BLaER1 treated with 17β-estradiol and CSF1 and Interleukin-3, amounts not matched to agents 10 nM and 100 nM (cell line): ENCODE data around the gene PLEK2.

ENCODE experiments used
- H3K27ac ChIP-seq, 11 experiments: shearing (Covaris generic); formaldehyde crosslinking; 2 replicates each; pipeline ENCODE4 v1.8.1; 2022
- H3K27me3 ChIP-seq, 11 experiments: shearing (Covaris generic); formaldehyde crosslinking; 2 replicates each; pipeline ENCODE4 v1.8.1; 2022
- H3K36me3 ChIP-seq, 11 experiments: shearing (Covaris generic); formaldehyde crosslinking; 2 replicates each; pipeline ENCODE4 v1.8.1; 2022
- H3K4me1 ChIP-seq, 10 experiments: shearing (Covaris generic); formaldehyde crosslinking; 2 replicates each; pipeline ENCODE4 v1.8.1; 2022
- H3K4me2 ChIP-seq, 11 experiments: shearing (Covaris generic); formaldehyde crosslinking; 2 replicates each; pipeline ENCODE4 v1.8.1; 2022
- H3K4me3 ChIP-seq, 10 experiments: shearing (Covaris generic); formaldehyde crosslinking; 2 replicates each; pipeline ENCODE4 v1.8.1; 2022
- H3K9ac ChIP-seq, 11 experiments: shearing (Covaris generic); formaldehyde crosslinking; 2 replicates each; pipeline ENCODE4 v1.8.1; 2022
- H3K9me3 ChIP-seq, 11 experiments: shearing (Covaris generic); formaldehyde crosslinking; replicated peaks in 1 of 11; 2 replicates each; pipeline ENCODE4 v1.8.1; 2022
- H4K20me1 ChIP-seq, 11 experiments: shearing (Covaris generic); formaldehyde crosslinking; 2 replicates each; pipeline ENCODE4 v1.8.1; 2022
- Cebpa-rat ChIP-seq, 11 experiments: shearing (Covaris generic); IDR thresholded peaks; 2 replicates each; pipeline ENCODE4 v1.8.1; 2022

The PLEK2 gene

DNA sequence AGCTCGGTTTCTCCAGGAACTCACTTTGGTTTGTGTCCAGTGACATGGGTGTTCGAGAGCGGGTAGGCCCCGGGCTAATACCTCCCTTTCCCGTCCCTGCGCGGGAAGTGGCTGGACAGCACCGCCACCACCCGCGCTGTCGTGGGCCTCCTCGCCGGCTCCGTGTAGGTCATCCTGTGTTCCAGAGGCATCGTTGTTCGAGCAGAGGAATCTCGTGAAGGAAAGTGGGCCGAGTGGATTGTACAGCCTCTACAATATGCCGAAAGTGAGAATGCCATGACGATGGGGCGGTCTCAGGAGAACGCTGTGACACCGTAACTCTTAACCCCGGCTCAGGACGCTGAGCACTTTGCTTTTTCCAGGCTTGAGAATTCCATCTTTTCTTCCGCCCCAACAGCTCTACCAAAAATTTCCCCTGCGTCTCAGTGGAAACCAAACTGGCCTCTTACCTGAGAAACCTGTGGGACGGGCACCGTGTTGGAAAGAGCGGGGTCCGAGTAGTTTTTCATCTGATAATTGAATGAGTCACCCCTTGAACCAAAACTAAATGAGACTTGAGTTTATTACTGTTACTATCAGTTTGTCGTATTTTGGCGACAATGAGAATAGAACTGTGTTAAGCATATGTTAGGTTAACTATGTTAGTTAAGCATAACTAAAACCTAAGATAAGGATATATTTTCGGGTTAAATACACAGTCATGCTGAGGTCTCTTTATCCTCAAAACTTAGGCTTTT, 51.3 kb downstream of the PLEK2 start:
- peaks cover 36 to 64% (median 46%) of the 10 kb centered on the region in 10 experiments for H3K4me1 ChIP-seq
- peaks cover 29 to 79% (median 62%) of the 10 kb centered on the region in 11 experiments; a peak in 20 of 22 replicates for H4K20me1 ChIP-seq
- H3K9me3 ChIP-seq: no peaks in the 10 kb centered on the region

DNA sequence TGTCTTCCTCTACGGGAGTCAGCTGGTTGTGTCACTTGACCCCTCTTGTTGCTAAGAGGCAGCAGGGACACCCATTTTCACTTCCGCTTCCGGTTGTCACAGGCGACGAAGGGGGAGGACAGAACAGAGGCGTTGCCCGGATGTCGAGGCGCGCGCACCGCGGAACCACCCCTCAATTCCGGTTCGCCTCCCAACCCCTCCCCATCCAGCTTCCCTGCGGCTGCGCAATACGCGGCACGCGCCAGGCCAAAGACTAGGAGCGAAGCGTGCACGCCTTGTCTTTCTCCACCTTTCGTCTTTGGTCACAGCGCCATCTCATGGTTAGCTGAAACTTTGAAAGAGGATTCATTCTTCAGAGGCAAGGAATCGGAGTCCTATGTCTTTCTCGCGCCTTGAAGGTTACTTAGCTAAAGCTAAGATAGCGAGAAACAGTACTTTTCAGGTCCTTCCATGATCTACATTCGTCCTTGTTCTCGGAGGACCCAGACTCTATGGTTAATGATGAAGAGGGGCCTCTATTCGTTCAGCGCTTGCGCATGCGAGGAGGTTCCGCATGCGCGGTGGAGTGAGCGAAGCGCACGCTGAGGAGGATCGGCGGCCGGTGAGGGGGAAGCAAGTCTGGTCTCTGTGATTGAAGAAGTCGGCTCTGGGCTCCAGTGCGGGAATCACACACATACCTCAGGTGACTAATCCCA, 52.0 kb downstream of the PLEK2 start, which contains the start of the genes ATP6V1D and EIF2S1:
ATP6V1D (minus strand) TSS at position 30 of the 695 bp plus-strand sequence. CDS start 106 bp downstream, outside the sequence.
EIF2S1 (plus strand) TSS at position 554 of the 695 bp plus-strand sequence. CDS start 4,440 bp downstream, outside the sequence.
- Histone ChIP-seq H3K9ac (peak within 1 kb of the TSS; percentile 93 to 99 (median 96)), H3K9me3 (no peaks in the 10 kb centered on the region), H3K27ac (peak within 1 kb of the TSS; percentile 96 to 99 (median 99)), H4K20me1 (peaks cover 29 to 76% (median 61%) of the 10 kb centered on the region in 11 experiments; a peak in 20 of 22 replicates), H3K4me1 (peaks cover 36 to 66% (median 46%) of the 10 kb centered on the region in 10 experiments), H3K36me3 (peaks cover 12 to 37% (median 26%) of the 10 kb centered on the region in 11 experiments; a peak in 20 of 22 replicates), H3K27me3 (no peaks in the 10 kb centered on the region), H3K4me3 (peak within 1 kb of the TSS; percentile 80 to 94 (median 88)), H3K4me2 (peak within 1 kb of the TSS; percentile 86 to 99 (median 92))
- TF ChIP-seq Cebpa-rat (IDR thresholded peaks at IDR 0.05): no peak

More for the DNA sequence above, 51.3 kb downstream of the PLEK2 start:
- H3K9ac ChIP-seq: peak overlapping the region; percentile 93 to 99 (median 96)
- peak overlapping the region; percentile 78 to 97 (median 84) for H3K4me2 ChIP-seq
- H3K36me3 ChIP-seq: peaks cover 18 to 44% (median 33%) of the 10 kb centered on the region in 11 experiments
- H3K4me3 ChIP-seq: peak overlapping the region; percentile 80 to 94 (median 88)
- H3K27me3 ChIP-seq: no peaks in the 10 kb centered on the region
- TF ChIP-seq Cebpa-rat (IDR thresholded peaks at IDR 0.05): no peak
- H3K27ac ChIP-seq: peak overlapping the region; percentile 96 to 99 (median 99)

DNA sequence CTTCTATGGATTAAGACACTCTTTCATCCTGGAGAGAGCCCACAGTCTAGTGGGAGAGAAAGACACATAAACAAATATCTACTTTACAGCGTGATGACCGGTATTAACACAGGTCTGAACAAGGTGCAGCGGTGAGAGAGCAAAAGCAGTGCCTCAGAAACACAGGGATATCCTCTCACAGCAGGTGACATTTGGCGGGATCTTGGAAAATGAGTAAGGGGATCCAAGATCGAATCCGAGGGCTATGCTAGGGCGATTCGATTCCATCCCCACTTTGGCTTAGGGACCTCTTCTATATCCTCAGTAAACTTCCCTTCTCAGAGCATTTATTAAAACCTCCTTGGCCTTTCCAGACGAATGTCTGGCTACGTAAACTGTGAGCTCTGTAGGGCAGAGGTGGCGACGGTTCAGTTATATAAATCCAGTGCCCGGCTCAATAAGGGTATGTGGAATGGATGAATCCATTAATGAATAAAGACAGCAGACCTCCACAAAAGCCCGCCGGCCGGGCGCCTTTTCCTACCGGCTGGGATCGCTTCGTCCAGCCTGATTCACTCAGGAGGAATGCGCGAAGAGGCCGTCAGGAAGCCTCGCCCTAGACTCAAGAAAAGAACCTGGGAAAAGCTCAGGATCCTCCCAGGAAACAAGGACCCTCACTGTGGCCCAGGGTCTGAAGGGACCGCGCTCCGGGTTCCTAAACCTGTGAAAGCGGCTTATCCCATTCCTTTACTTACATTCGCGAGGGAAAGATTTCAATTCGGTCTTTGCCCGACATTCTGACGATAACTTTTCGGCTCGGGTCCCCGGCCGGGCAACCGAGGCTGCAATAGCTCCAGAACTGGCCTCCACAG, 52.8 kb downstream of the PLEK2 start:
- H3K36me3 ChIP-seq: peaks cover 5 to 29% (median 19%) of the 10 kb centered on the region in 11 experiments; a peak in 17 of 22 replicates
- H3K27me3 ChIP-seq: no peaks in the 10 kb centered on the region
- H3K4me2 ChIP-seq: peak overlapping the region; percentile 82 to 99 (median 90)
- no peaks in the 10 kb centered on the region for H3K9me3 ChIP-seq
- H3K4me1 ChIP-seq: peaks cover 36 to 70% (median 46%) of the 10 kb centered on the region in 10 experiments
- H3K4me3 ChIP-seq: peak overlapping the region; percentile 80 to 94 (median 88)
- TF ChIP-seq Cebpa-rat (IDR thresholded peaks at IDR 0.05): no peak
- peak overlapping the region; percentile 89 to 99 (median 98) for H3K27ac ChIP-seq
- H4K20me1 ChIP-seq: peaks cover 23 to 78% (median 54%) of the 10 kb centered on the region in 11 experiments; a peak in 20 of 22 replicates
- peak overlapping the region; percentile 93 to 99 (median 96) for H3K9ac ChIP-seq

DNA sequence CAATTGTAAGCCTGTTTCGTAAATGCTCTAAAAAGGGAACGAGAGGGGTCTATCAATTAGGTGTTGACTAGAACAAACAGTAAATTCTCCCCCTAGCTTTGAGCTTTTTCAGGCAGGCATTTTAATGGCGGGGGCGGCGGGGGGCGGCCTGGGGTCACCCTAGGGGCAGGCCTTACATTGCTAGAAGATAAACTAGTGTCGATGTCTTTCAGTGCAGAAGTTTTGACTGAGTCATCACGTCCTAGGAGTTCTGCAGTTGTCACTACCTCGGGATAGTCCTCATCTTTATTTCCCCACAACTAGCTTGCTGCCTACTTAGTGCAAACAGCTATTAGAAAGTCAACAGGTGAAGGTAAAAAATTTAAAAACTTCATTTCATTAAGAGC, 54.0 kb downstream of the PLEK2 start:
- Histone ChIP-seq H3K27ac (peak overlapping the region in 1 of 11 experiments; percentile 98; a peak in 1 of 22 replicates), H3K4me2 (peak overlapping the region; percentile 82 to 99 (median 90)), H3K9ac (peak overlapping the region; percentile 93 to 99 (median 96); a peak in 13 of 22 replicates), H3K36me3 (peaks cover 11 to 26% (median 16%) of the 10 kb centered on the region in 11 experiments; a peak in 19 of 22 replicates), H3K4me1 (peaks cover 34 to 62% (median 43%) of the 10 kb centered on the region in 10 experiments), H4K20me1 (peaks cover 11 to 78% (median 42%) of the 10 kb centered on the region in 11 experiments; a peak in 20 of 22 replicates), H3K4me3 (peak overlapping the region in 6 of 10 experiments; percentile 80 to 89 (median 86); a peak in 11 of 20 replicates), H3K27me3 (no peaks in the 10 kb centered on the region), H3K9me3 (no peaks in the 10 kb centered on the region)
- no peak for TF ChIP-seq Cebpa-rat (IDR thresholded peaks at IDR 0.05)

DNA sequence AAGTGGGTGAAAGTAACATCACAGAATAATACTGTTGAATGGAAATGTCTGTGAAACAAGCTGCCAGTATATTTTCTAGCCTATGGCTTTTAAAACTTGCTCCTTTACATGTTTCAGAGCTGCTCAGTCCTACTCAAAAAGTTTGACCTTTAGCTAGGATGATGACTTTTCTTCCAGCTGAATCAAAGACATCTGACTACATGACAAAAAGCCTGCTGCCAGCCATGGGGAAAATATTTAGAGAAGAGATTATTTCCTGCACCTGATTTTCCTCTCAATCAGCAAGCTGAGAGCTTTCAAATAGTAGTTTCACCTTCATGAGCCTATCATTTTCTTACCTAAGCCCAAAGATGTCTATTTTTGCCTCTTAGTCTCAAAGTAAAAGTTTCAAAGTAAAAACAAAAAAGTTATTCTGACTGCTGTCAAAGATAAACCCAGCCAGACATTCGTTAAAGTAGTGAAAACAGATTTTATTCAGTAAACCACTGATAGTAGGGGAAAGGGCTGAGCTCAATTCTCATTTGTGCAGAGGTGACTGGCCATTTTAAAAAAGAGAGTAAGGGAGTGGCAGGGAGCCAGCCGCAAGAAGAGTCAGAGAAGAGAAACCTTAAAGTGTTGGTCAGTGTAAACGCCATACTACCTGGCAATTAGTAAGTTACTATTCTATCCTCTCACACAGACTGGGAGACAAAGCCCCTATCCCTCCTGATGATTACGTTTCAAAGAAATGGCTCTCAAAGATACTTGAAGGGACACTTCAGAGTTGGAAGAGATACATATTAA, 54.6 kb downstream of the PLEK2 start:
- peaks cover 7 to 26% (median 19%) of the 10 kb centered on the region in 11 experiments; a peak in 19 of 22 replicates for H3K36me3 ChIP-seq
- H3K27me3 ChIP-seq: no peaks in the 10 kb centered on the region
- TF ChIP-seq Cebpa-rat (IDR thresholded peaks at IDR 0.05): no peak
- H3K4me1 ChIP-seq: peaks cover 29 to 56% (median 37%) of the 10 kb centered on the region in 10 experiments
- H4K20me1 ChIP-seq: peaks cover 7 to 78% (median 36%) of the 10 kb centered on the region in 11 experiments; a peak in 19 of 22 replicates
- no peaks in the 10 kb centered on the region for H3K9me3 ChIP-seq
- H3K9ac ChIP-seq: peak overlapping the region in 7 of 11 experiments; percentile 5 to 98 (median 96); a peak in 8 of 22 replicates
- H3K4me3 ChIP-seq: peak overlapping the region in 3 of 10 experiments; percentile 80 to 86 (median 86); a peak in 5 of 20 replicates
- peak overlapping the region; percentile 14 to 99 (median 90); a peak in 17 of 22 replicates for H3K4me2 ChIP-seq
- H3K27ac ChIP-seq: 0 out of 22 replicates have a peak overlapping the region, but pooled peaks of 1 of the 11 experiments have one; percentile 10

DNA sequence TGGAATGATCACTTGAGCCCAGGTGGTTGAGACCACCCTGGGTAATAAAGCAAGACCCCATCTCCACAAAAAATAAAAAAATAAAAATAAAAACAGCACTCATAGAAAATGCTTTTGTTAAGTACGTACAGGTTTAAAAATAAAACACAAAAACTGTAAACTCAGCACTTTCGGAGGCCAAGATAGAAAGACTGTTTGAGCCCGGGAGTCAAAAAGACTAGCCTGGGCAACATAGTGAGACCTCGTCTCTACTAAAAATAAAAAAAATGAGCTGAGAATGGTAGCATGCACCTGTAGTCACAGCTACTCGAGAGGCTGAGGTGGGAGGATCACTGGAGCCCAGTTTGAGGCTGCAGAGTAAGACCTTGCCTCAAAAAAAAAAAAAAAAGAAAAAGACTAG, 59.9 kb downstream of the PLEK2 start:
- no peak overlapping the region for H3K4me2 ChIP-seq
- no peaks in the 10 kb centered on the region for H3K9me3 ChIP-seq
- no peak overlapping the region for H3K4me3 ChIP-seq
- peaks cover 0 to 24% (median under 1%) of the 10 kb centered on the region in 10 experiments; a peak in 11 of 20 replicates for H3K4me1 ChIP-seq
- peaks cover 0 to 71% (median 10%) of the 10 kb centered on the region in 11 experiments; a peak in 10 of 22 replicates for H4K20me1 ChIP-seq
- TF ChIP-seq Cebpa-rat (IDR thresholded peaks at IDR 0.05): no peak
- no peaks in the 10 kb centered on the region for H3K27me3 ChIP-seq
- H3K27ac ChIP-seq: no peak overlapping the region
- no peak overlapping the region for H3K9ac ChIP-seq
- H3K36me3 ChIP-seq: peaks cover 50 to 74% (median 67%) of the 10 kb centered on the region in 11 experiments

DNA sequence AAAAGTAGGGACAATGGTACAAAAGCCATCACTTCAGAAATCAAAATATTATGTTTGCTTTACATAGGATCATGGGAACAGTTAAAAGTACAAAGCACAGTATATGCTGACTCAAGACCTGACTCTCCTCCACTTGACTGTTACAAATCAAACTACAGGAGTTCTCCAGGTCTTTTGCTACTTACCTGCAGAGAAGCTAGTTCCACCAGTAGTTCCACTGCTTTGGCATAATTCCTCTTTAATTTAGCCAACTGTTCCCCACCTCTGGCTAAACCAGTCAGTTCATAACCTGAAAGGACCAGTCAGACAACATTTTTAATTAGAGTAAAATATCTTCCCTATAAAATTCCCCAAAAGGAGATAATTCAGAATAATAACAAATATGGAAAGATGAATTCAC, 66.4 kb downstream of the PLEK2 start:
- H3K4me2 ChIP-seq: no peak overlapping the region
- H3K9ac ChIP-seq: no peak overlapping the region
- H4K20me1 ChIP-seq: peaks cover 0 to 7% (median 0%) of the 10 kb centered on the region in 11 experiments; a peak in 4 of 22 replicates
- peaks cover 0 to 9% (median 7%) of the 10 kb centered on the region in 11 experiments; a peak in 11 of 22 replicates for H3K9me3 ChIP-seq
- H3K4me1 ChIP-seq: peaks cover 0 to 5% (median 0%) of the 10 kb centered on the region in 10 experiments; a peak in 1 of 20 replicates
- no peak overlapping the region for H3K27ac ChIP-seq
- no peaks in the 10 kb centered on the region for H3K27me3 ChIP-seq
- TF ChIP-seq Cebpa-rat (IDR thresholded peaks at IDR 0.05): no peak
- peaks cover 81 to 98% (median 88%) of the 10 kb centered on the region in 11 experiments for H3K36me3 ChIP-seq
- H3K4me3 ChIP-seq: no peak overlapping the region
